Fibroblast of the aortic adventitia (primary cell): ENCODE results near the gene AIMP1. TPM values are rescaled to one million over a fixed set of nuclear protein-coding genes. Genes with fewer than 3 reads are reported as not detected.

Experiments used
- DNase-seq: peaks from one replicate; pipeline ENCODE4 v3.0.0-alpha.2; 2010; ENCODE audit warnings: low read depth
- H3K4me3 ChIP-seq: 2 replicates; pipeline ENCODE4 v1.5.1; 2011; ENCODE audit warnings: low read depth, mild to moderate bottlenecking, control low read depth, low read length, moderate library complexity
- total RNA-seq: library from RNA; depleted of rRNA; stranded (reverse); fragments of >200 nt; gene quantifications from 2 replicates; pipeline ENCODE4 v1.2.3, GENCODE V29; 2012; ENCODE audit warnings: low replicate concordance
- TF ChIP-seq, protein P1 (sequence below): IDR thresholded peaks from 2 replicates; pipeline ENCODE4 v1.5.1; 2011; ENCODE audit warnings: mild to moderate bottlenecking, low read length, control low read depth, inconsistent platforms; ENCODE audit not compliant: insufficient read depth

AIMP1 gene
- total RNA-seq, 1 donor: 30.7 TPM

DNA sequence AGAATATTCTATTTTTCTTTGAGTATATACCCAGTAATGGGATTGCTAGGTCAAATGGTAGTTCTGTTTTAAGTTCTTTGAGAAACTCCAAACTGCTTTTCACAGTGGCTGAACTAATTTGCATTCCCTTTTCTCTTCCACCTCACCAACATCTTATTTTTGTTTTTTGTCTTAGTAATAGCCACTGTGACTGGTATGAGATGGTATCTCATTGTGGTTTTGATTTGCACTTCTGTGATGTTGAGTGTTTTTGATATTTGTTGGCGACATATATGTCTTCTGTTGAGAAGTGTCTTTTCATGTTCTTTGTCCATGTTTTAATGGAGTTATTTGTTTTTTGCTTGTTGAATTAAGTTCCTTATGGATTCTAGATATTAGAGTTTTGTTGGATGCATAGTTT lies 24.4 kb downstream of the AIMP1 start:
- no peak overlapping the region for H3K4me3 ChIP-seq
- DNase-seq: no peak
- TF ChIP-seq, protein P1, sequence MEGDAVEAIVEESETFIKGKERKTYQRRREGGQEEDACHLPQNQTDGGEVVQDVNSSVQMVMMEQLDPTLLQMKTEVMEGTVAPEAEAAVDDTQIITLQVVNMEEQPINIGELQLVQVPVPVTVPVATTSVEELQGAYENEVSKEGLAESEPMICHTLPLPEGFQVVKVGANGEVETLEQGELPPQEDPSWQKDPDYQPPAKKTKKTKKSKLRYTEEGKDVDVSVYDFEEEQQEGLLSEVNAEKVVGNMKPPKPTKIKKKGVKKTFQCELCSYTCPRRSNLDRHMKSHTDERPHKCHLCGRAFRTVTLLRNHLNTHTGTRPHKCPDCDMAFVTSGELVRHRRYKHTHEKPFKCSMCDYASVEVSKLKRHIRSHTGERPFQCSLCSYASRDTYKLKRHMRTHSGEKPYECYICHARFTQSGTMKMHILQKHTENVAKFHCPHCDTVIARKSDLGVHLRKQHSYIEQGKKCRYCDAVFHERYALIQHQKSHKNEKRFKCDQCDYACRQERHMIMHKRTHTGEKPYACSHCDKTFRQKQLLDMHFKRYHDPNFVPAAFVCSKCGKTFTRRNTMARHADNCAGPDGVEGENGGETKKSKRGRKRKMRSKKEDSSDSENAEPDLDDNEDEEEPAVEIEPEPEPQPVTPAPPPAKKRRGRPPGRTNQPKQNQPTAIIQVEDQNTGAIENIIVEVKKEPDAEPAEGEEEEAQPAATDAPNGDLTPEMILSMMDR: no peak

- DNase-seq: no peak
- TF ChIP-seq, protein P1: no peak
- no peak overlapping the region for H3K4me3 ChIP-seq
Observed at GRCh38 chr4:106343865-106344646, 27.7 kb downstream of the AIMP1 start.

GRCh38 chr4:106344647-106344970 lies 28.3 kb downstream of the AIMP1 start:
- no peak overlapping the region for H3K4me3 ChIP-seq
- TF ChIP-seq, protein P1: no peak
- DNase-seq: peak; percentile 67

DNA sequence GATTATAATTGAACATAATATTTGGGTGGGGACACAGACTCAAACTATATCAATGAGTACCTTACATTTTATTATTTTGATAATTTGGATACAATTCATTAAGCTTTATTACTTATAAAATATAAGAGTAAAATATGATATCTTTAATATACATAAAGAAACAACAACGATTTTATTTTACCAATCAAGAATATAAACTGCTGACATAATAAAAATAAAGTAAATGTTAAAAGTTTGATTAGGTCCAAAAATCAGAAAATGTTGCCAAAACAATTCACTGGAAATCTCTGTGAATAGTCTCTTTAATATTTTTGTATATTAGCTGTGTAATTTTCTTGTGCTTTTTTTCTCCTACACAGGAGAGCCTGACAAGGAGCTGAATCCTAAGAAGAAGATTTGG lies 30.8 kb downstream of the AIMP1 start:
- no peak overlapping the region for H3K4me3 ChIP-seq
- TF ChIP-seq, protein P1: no peak
- no peak for DNase-seq

DNA sequence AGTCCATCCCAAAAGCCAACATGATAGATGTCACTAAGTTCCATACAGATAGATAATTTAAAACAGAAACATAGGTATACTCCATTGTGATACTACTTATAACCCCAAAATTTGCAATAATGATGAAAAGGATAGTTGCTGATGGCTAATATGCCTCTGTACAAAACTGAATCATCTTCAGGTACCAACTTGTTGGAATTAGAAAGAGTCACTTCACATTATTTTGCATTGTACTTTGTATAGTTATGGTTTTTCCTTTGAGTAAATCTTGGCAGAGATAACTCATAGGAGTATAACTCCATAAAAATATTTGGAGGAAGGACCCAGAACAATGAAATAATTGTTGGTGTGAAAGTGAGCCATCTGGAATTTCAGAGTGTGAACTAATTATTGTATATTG lies 34.7 kb downstream of the AIMP1 start:
- no peak for DNase-seq
- TF ChIP-seq, protein P1: no peak
- H3K4me3 ChIP-seq: no peak overlapping the region

- DNase-seq: no peak
- TF ChIP-seq, protein P1: no peak
- H3K4me3 ChIP-seq: no peak overlapping the region
Observed at GRCh38 chr4:106353786-106354185, 37.4 kb downstream of the AIMP1 start.

DNA sequence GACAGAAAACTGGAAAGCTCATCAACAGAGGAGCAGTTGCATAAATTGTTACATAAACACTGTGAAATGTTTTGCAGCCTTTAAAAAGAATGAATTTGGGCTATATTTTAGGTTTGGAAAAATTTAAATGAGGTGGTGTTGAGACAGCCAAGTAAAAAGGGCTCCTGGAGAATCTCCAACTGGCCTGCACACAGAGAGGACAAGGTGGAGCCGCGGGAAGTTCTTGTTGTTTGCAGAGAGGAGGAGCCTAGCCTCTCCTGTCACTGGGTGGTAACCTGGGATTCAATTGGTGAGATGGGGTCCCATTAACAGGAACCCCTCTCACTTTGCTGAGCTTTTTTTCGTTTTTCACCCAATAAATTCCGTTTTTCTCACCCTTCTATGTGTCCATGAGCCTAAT lies 38.8 kb downstream of the AIMP1 start:
- H3K4me3 ChIP-seq: peak overlapping the region; percentile 49
- peak; percentile 59 for DNase-seq
- TF ChIP-seq, protein P1: peak; percentile 0
